ENCODE data around the gene ACAN.

The ACAN gene

DNA sequence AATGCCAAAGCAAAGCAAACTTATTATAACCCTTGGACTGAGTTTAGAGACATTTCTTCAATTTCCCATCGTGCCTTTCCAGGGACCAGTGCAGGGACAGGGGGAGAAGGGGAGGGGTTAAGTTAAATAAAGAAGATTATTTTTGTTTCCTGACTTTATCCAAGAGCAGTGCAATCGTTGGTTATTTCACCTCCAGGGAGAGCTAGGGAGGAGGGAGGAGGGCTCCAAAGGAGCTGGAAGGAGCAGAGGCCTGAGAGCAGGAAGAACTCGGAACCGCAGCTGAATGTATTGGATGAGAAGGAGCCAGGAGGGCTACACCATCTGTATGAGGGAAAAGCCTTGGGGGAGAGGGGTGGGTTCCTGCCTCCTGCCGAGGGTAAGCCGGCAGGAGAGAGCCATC is 71.4 kb downstream of the ACAN start:
- DNase-seq (ENCODE audit: extremely low read depth in 1 of 2, low read depth in 1 of 2), result no peak

DNA sequence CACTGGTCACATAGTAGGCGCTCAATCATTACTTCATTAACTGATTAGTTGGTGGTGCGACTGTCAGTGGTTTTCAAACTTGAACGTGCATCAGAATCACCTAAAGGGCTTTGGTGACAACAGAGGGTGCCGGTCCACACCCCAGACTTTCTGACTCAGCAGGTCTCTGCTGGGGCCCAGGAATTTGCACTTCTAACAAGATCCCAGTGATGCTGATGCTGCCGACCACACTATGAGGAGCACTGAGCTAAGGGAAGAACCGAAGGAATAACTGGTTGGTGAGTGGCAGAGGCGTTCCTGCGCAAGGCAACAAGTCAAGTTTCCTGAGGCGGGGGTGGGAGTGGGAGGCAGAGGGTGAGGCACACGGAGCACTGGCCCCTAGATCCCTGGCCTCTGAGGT is 73.3 kb downstream of the ACAN start:
- no peak for DNase-seq (ENCODE audit: extremely low read depth in 1 of 2, low read depth in 1 of 2)

DNA sequence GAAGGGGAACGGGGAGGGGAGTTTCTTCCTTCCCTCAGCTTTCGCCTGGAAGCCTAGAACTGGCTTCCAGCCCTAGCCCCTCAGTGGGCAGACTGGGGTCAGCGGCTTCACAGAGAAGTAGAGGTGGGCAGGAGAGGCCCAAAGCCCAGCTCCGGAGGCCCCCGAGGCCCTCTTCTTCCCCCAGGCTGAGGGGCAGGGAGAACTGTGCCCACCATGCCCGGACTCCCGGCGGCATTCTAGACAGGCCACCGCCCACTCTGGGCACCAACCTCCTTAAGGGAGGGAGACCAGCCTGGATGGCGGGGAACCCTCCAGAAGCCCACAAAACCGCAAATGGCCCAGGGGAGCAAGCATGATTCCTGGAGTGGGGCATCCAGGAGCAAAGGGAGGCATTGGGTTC is 74.2 kb downstream of the ACAN start:
- no peak for DNase-seq (ENCODE audit: extremely low read depth in 1 of 2, low read depth in 1 of 2)

GRCh38 chr15:88877906-88878305 is 74.7 kb downstream of the ACAN start:
- no peak for DNase-seq (ENCODE audit: extremely low read depth in 1 of 2, low read depth in 1 of 2)

- DNase-seq (ENCODE audit: extremely low read depth in 1 of 2, low read depth in 1 of 2), result no peak
Measured at GRCh38 chr15:88878720-88879184, 75.5 kb downstream of the ACAN start.

DNA sequence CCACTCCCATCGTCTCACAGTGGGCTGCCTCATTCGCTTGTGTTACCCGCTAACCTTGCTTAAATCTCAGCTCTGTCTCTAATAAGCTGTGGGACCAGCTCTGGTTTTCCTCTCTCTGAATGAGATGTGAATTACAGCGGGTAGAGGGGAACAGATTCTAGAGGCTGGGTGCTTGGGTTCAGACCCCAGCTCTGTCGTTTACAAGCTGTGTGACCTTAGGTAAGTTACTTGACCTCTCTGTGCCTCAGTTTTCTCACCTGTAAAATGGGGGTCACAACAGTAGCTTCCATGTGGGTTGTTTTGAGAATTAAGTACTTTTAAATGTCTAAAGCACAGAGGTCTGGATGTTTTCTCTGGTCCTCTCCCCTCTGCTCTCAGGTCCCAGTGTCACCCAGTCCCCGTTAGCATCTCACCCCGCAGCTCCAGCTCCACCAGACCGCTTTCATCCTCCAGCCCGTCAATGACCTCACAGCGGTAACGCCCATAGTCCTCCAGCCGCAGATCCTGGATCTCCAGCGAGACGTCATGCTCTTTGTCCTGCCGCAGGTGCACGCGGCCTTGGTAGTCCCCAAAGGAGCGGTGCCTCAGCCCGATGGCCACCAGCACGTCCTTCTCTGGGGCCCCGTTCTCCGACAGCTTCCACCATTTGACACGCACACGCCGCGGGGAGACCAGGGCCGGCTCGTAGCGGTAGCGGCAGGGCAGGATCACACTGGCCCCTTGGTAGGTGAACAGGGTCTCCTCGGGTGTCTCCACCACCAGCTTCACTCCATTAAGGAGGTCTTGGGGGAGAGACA is 77.9 kb downstream of the ACAN start:
- no peak for DNase-seq (ENCODE audit: extremely low read depth in 1 of 2, low read depth in 1 of 2)

GRCh38 chr15:88881775-88882174 is 78.5 kb downstream of the ACAN start:
- DNase-seq (ENCODE audit: extremely low read depth in 1 of 2, low read depth in 1 of 2), result no peak

DNA sequence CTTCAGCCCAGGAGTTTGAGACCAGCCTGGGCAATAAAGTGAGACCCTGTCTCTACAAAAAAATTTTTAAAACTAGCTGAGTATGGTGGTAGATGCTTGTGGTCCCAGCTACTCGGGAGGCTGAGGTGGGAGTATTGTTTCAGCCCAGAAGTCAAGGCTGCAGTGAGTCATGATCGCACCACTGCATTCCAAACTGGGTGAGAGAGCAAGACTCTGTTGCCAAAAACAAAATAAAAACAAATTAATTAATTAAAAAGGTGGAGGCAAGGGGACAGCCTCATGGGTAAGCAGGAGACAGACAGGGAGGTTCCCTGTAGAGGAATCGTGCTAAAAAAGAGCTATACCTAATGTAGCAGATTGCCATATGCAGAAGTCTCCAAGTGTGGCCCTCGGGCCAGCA is 79.5 kb downstream of the ACAN start:
- no peak for DNase-seq (ENCODE audit: extremely low read depth in 1 of 2, low read depth in 1 of 2)

GRCh38 chr15:88887068-88887580 is 83.9 kb downstream of the ACAN start:
- DNase-seq (ENCODE audit: extremely low read depth in 1 of 2, low read depth in 1 of 2), result no peak

DNA sequence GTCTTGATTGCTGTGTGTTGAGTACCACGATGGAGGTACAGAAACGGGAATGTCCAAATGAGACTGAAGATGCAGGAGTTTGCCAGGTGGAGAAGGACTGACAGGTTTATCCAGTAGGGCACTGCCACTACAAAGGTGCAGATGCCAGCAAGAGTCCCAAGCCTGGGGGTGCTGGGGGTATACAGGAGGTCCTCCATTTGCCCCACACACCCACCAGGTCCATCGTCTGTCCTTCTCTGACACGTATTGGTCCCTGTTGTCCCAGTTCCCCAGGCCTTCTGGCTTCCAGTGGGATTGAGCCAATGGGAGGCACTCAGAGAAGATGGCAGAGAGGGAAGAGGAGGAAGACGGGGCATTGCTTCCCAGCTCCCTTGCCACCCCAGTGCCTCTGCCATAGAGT is 85.5 kb downstream of the ACAN start:
- no peak for DNase-seq (ENCODE audit: extremely low read depth in 1 of 2, low read depth in 1 of 2)

- no peak for DNase-seq (ENCODE audit: extremely low read depth in 1 of 2, low read depth in 1 of 2)
Measured at GRCh38 chr15:88890495-88890894, 87.3 kb downstream of the ACAN start.

DNA sequence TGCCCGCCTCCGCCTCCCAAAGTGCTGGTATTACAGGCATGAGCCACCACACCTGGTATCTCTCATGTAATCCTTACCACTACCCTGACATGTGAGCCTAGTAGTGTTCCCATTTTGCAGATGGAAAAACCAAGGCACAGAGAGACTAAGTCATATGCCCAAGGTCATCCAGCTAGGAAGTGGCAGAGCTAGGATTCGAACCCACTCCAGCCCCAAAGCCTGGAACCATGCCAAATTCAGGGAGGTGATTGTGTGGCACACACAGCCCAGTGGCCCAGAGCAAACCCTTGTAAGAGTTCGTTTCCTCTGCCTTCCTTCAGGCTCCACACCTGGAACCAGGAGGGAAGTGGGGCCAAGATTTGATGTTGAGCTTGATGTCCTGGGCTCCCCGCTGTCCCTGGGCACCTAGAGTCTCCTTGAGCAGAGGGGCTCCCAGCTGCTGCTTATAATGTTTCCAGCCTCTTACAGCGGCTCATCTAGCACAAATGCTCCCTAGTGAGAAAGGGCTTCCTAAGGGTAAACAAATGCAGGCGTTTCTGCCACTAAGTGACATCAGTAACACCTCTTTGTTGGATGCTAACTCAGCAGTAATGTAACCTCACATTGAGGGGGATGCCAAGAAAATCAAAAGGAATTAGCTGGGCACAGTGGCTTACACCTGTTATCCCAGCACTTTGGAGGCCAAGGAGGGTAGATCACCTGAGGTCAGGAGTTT is 88.5 kb downstream of the ACAN start:
- no peak for DNase-seq (ENCODE audit: extremely low read depth in 1 of 2, low read depth in 1 of 2)

DNA sequence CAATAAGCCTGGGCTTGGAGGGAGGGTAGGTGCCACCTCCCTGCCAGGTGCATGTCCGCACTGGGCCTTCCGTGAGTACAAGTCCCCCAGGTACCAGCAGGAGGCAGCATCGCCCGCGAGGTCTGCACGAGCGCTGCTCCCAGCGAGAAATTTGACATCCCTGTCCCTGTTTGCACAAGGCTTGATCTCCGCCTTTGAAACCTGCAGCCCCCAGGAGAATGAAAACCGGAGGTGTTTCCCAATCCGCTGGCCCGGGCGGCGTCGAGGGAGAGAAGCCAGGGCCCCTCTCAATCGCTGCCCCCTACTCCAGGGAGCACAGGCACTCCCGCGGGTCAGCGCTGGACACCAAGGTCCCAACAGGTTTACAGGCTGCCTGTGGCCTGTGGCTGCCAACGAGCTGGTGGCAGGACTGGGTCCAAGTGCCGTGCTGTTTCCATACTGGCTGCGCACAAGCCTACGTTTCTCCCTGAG is 91.1 kb downstream of the ACAN start:
- DNase-seq (ENCODE audit: extremely low read depth in 1 of 2, low read depth in 1 of 2), result peak; percentile 79 to 84

- DNase-seq (ENCODE audit: extremely low read depth in 1 of 2, low read depth in 1 of 2), result peak in 1 of 2 donors; percentile 37
Measured at GRCh38 chr15:88894819-88895767, 91.9 kb downstream of the ACAN start, which contains the start of gene HAPLN3. Gene HAPLN3 (minus strand): TSS chr15:88895544. CDS start chr15:88887298, 8,246 bp downstream.

- DNase-seq (ENCODE audit: extremely low read depth in 1 of 2, low read depth in 1 of 2), result no peak
Measured at GRCh38 chr15:88896333-88897033, 93.2 kb downstream of the ACAN start.

- DNase-seq (ENCODE audit: extremely low read depth in 1 of 2, low read depth in 1 of 2), result no peak
Measured at GRCh38 chr15:88897142-88897455, 93.9 kb downstream of the ACAN start.

GRCh38 chr15:88897456-88898194 is 94.4 kb downstream of the ACAN start:
- peak; percentile 60 to 72 for DNase-seq (ENCODE audit: extremely low read depth in 1 of 2, low read depth in 1 of 2)

- no peak for DNase-seq (ENCODE audit: extremely low read depth in 1 of 2, low read depth in 1 of 2)
Measured at GRCh38 chr15:88898736-88899135, 95.5 kb downstream of the ACAN start.

DNA sequence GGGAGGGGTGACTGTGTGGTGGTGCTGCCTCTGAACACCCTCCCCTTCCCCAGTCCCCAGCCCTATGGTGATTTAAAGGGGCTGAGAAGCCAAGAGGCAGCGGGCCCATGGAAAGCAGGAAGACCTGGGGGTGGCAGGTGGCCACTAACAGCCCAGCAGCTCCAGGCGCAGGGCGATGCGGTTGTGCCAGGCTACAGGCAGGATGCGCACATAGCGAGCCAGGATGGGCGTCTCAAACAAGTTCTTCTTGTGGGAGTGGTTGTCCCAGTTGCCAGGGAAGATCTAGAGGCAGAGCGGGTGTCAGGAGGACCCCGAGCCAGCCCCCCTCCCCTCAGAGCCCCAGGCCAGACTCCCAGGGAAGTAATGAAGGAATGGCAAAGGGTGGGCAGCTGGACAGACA is 96.0 kb downstream of the ACAN start:
- DNase-seq (ENCODE audit: extremely low read depth in 1 of 2, low read depth in 1 of 2), result no peak

Data from activated CD8-positive, alpha-beta memory T cell treated with anti-CD3 and anti-CD28 coated beads for 1 hour (primary cell).